Psoas muscle (tissue), 8 donors: ENCODE measurements around the gene TMTC4. TPM values are rescaled to one million over a fixed set of nuclear protein-coding genes. Genes with fewer than 3 reads are reported as not detected.
"Not testable (repeated sequence)": the region's sequence is repeated elsewhere in the genome, so short reads cannot be mapped to it uniquely, and the experiment has no call there.

Source experiments
- ATAC-seq, 4 donors: fragments of 200-7000 bp; cut with Tn5 transposase; one replicate each; pipeline ENCODE4 v1.9.1; 2020; ENCODE audit warnings: moderate library complexity in 3 of 4, mild to moderate bottlenecking in 2 of 4
- DNase-seq, 2 donors: peaks; one replicate each; pipeline ENCODE4 v3.0.0-alpha.2; 2020
- H3K27ac ChIP-seq: fragments of 200-600 bp; one replicate; pipeline ENCODE4 v1.8.0; 2022
- H3K27me3 ChIP-seq, 3 donors: fragments of 200-600 bp in 1 of 3; one replicate each; pipeline versions ENCODE4 v1.6.1 to v1.8.0; 2013 to 2022; ENCODE audit warnings: low read length in 2 of 3, mild to moderate bottlenecking in 2 of 3, moderate library complexity in 1 of 3; ENCODE audit not compliant: insufficient read depth in 3 of 3
- H3K36me3 ChIP-seq, 2 donors: fragments of 200-600 bp in 1 of 2; one replicate each; pipeline versions ENCODE4 v1.6.1 to v1.8.0; 2013 to 2022; ENCODE audit warnings: low read depth in 1 of 2, mild to moderate bottlenecking in 1 of 2, moderate library complexity in 1 of 2; ENCODE audit not compliant: insufficient read depth in 1 of 2
- H3K4me1 ChIP-seq: fragments of 200-600 bp; one replicate; pipeline ENCODE4 v1.8.0; 2022
- H3K4me3 ChIP-seq: fragments of 200-600 bp; one replicate; pipeline ENCODE4 v1.8.0; 2022; ENCODE audit warnings: mild to moderate bottlenecking
- H3K9me3 ChIP-seq: fragments of 200-600 bp; one replicate; pipeline ENCODE4 v1.8.0; 2022
- CTCF ChIP-seq: fragments of 200-600 bp; IDR thresholded peaks from one replicate; pipeline ENCODE4 v1.8.0; 2022; ENCODE audit warnings: antibody characterized with exemption
- WGBS, 3 donors: extraction: QIAGEN DNeasy Blood & Tissue Kit; methylation state at CpG; one replicate each; pipeline versions ENCODE4 v1.1.6 to v1.1.7; 2013; 5-methylcytosine and 5-hydroxymethylcytosine counted together
- intact Hi-C, 2 donors: fragments of 100-400 bp; cut with DNase I; formaldehyde crosslinking; loops; one replicate each; pipeline versions ENCODE4 v1.11.0 to v1.14.2; 2022
- polyA plus RNA-seq, 3 donors: library from polyadenylated mRNA; stranded (reverse); fragments of 200-250 nt; gene quantifications; one replicate each; pipeline ENCODE4 v1.2.3, GENCODE V29; 2013
- total RNA-seq, 4 donors: library from RNA; stranded (reverse); fragmentation: NEBNext Ultra II Directional in 2 of 4; extraction: Animal tissue kit (Norgen Biotek cat#: 25700) in 2 of 4; gene quantifications; one replicate each; pipeline versions ENCODE4 v1.2.1 to v1.2.4, GENCODE V29; 2021 to 2023
- donor health status: healthy with polysubstance abuse.
- donor health status: DM: no; HTN: no; CAD: no; lungs with moderate emphysema.
- donor health status: Bipolar disorder and iron deficiency.
- donor health status: healthy.
- donor health status: DM: yes; HTN: yes; CAD: no.
- donor health status: DM: no; HTN: no; CAD: no.
- donor health status: DM: no; HTN: no; CAD: no.
- donor health status: DM: yes; HTN: yes; CAD: no.

Gene TMTC4
- total and polyA plus RNA-seq, 7 donors, result 3.6 to 10.1 (median 6.9) TPM

GRCh38 chr13:100694722-100695508 is 20.3 kb upstream of the TMTC4 start:
- DNase-seq (no peak), ATAC-seq (peak in 2 of 4 donors; percentile 40 to 59)
- Histone ChIP-seq H3K9me3 (no peaks in the 10 kb centered on the region), H3K27ac (no peak overlapping the region), H3K36me3 (no peaks in the 10 kb centered on the region), H3K4me3 (no peak overlapping the region), H3K27me3 (peaks cover 0 to 8% (median 0%) of the 10 kb centered on the region in 3 donors), H3K4me1 (no peaks in the 10 kb centered on the region)
- WGBS, 3 donors, result 35 to 40% (median 37%) methylated on average over 12 of the region's 12 CpGs
- intact Hi-C loops, result no loop called here
- TF ChIP-seq CTCF, result peak; percentile 20

- no peak overlapping the region for H3K27ac ChIP-seq
- H3K4me3 ChIP-seq, result no peak overlapping the region
- 73 to 78% (median 76%) methylated on average over 1 of the region's 1 CpG for WGBS, 3 donors
- H3K36me3 ChIP-seq, result no peaks in the 10 kb centered on the region
- no peak for TF ChIP-seq CTCF
- DNase-seq (no peak), ATAC-seq (no peak)
- intact Hi-C loops, result no loop called here
- H3K27me3 ChIP-seq, result peaks cover 0 to 4% (median 0%) of the 10 kb centered on the region in 3 donors
- peaks cover 5% of the 10 kb centered on the region for H3K9me3 ChIP-seq
- H3K4me1 ChIP-seq, result no peaks in the 10 kb centered on the region
These were observed 14.6 kb upstream of the TMTC4 start for GRCh38 chr13:100689191-100689590.

- intact Hi-C loops, result no loop called here
- Histone ChIP-seq H3K27ac (no peak overlapping the region), H3K36me3 (no peaks in the 10 kb centered on the region), H3K27me3 (no peaks in the 10 kb centered on the region), H3K9me3 (no peaks in the 10 kb centered on the region), H3K4me1 (no peaks in the 10 kb centered on the region), H3K4me3 (no peak overlapping the region)
- 83 to 85% (median 84%) methylated on average over 3 of the region's 3 CpGs for WGBS, 3 donors
- DNase-seq (no peak), ATAC-seq (no peak)
- no peak for TF ChIP-seq CTCF
These were observed 5.5 kb upstream of the TMTC4 start for GRCh38 chr13:100680131-100680530.

- DNase-seq, H3K9me3 ChIP-seq, intact Hi-C loops, H3K27me3 ChIP-seq, H3K4me3 ChIP-seq, ATAC-seq, H3K36me3 ChIP-seq, H3K4me1 ChIP-seq, H3K27ac ChIP-seq: not testable (repeated sequence)
- WGBS, 3 donors, result 91 to 95% (median 94%) methylated on average over 5 of the region's 5 CpGs
These were observed 2.5 kb upstream of the TMTC4 start for GRCh38 chr13:100677128-100677527.

GRCh38 chr13:100675661-100676129 is 1.1 kb upstream of the TMTC4 start:
- Histone ChIP-seq H3K9me3 (no peaks in the 10 kb centered on the region), H3K4me3 (peak overlapping the region; percentile 69), H3K36me3 (no peaks in the 10 kb centered on the region), H3K27ac (no peak overlapping the region), H3K27me3 (no peaks in the 10 kb centered on the region), H3K4me1 (peaks cover 5% of the 10 kb centered on the region)
- intact Hi-C loops, result no loop called here
- no peak for ATAC-seq
- no peak for TF ChIP-seq CTCF
- DNase-seq, result no peak
- WGBS, 3 donors, result 14 to 17% (median 15%) methylated on average over 15 of the region's 15 CpGs
